HCT116 (cell line): Measurements from ENCODE around the gene FAM184A.

Experiments used
- CEBPB ChIP-seq: IDR thresholded peaks from 2 replicates; pipeline ENCODE4 v1.6.1; 2012; ENCODE audit warnings: low read depth
- EZH2 ChIP-seq: fragments of 200-600 bp; sonication (generic); IDR thresholded peaks from 2 replicates; pipeline ENCODE4 v1.6.1; 2017; ENCODE audit warnings: antibody characterized with exemption, mixed run types
- EZH2phosphoT487 ChIP-seq: fragments of 200-600 bp; IDR thresholded peaks from 2 replicates; pipeline ENCODE4 v1.6.1; 2018; ENCODE audit warnings: antibody characterized with exemption, borderline replicate concordance
- FOSL1 ChIP-seq: IDR thresholded peaks from 2 replicates; pipeline ENCODE4 v1.6.1; 2012; ENCODE audit warnings: low read depth
- JUND ChIP-seq: IDR thresholded peaks from 2 replicates; pipeline ENCODE4 v1.6.1; 2012
- POLR2A ChIP-seq: IDR thresholded peaks from 2 replicates; pipeline ENCODE4 v1.7.0; 2011; ENCODE audit warnings: borderline replicate concordance; ENCODE audit not compliant: insufficient read depth, insufficient read length; ENCODE audit errors: extremely low read depth
- POLR2AphosphoS5 ChIP-seq: IDR thresholded peaks from 2 replicates; pipeline ENCODE4 v1.6.1; 2011; ENCODE audit warnings: mild to moderate bottlenecking, low read depth, low read length, moderate library complexity
- SP1 ChIP-seq: IDR thresholded peaks from 2 replicates; pipeline ENCODE4 v1.6.1; 2012; ENCODE audit warnings: low read depth
- TCF7L2 ChIP-seq: IDR thresholded peaks from 2 replicates; pipeline ENCODE4 v1.7.0; 2011; ENCODE audit warnings: borderline replicate concordance, inconsistent platforms; ENCODE audit not compliant: insufficient read depth, insufficient read length; ENCODE audit errors: extremely low read depth
- TF ChIP-seq, protein P1 (sequence below): IDR thresholded peaks from 2 replicates; pipeline ENCODE4 v1.6.1; 2012; ENCODE audit warnings: low read depth
- TF ChIP-seq, protein P2 (sequence below), 3 experiments: fragments of 200-600 bp in 1 of 3; sonication (generic) in 1 of 3; IDR thresholded peaks in 2 of 3; conservative IDR thresholded peaks in 1 of 3; 2 replicates each; pipeline ENCODE4 v1.5.1; 2012 to 2017; ENCODE audit warnings: low read depth in 2 of 3, low read length in 2 of 3, antibody characterized with exemption in 1 of 3, borderline replicate concordance in 1 of 3, control low read depth in 1 of 3, mild to moderate bottlenecking in 1 of 3, mixed read lengths in 1 of 3, mixed run types in 1 of 3, moderate library complexity in 1 of 3; ENCODE audit not compliant: insufficient read depth in 1 of 3
- TF ChIP-seq, protein P3 (sequence below): IDR thresholded peaks from 2 replicates; pipeline ENCODE4 v1.6.1; 2012

GRCh38 chr6:119040636-119041035, 37.8 kb downstream of the FAM184A start:
- TF ChIP-seq, protein P1, sequence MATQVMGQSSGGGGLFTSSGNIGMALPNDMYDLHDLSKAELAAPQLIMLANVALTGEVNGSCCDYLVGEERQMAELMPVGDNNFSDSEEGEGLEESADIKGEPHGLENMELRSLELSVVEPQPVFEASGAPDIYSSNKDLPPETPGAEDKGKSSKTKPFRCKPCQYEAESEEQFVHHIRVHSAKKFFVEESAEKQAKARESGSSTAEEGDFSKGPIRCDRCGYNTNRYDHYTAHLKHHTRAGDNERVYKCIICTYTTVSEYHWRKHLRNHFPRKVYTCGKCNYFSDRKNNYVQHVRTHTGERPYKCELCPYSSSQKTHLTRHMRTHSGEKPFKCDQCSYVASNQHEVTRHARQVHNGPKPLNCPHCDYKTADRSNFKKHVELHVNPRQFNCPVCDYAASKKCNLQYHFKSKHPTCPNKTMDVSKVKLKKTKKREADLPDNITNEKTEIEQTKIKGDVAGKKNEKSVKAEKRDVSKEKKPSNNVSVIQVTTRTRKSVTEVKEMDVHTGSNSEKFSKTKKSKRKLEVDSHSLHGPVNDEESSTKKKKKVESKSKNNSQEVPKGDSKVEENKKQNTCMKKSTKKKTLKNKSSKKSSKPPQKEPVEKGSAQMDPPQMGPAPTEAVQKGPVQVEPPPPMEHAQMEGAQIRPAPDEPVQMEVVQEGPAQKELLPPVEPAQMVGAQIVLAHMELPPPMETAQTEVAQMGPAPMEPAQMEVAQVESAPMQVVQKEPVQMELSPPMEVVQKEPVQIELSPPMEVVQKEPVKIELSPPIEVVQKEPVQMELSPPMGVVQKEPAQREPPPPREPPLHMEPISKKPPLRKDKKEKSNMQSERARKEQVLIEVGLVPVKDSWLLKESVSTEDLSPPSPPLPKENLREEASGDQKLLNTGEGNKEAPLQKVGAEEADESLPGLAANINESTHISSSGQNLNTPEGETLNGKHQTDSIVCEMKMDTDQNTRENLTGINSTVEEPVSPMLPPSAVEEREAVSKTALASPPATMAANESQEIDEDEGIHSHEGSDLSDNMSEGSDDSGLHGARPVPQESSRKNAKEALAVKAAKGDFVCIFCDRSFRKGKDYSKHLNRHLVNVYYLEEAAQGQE, result no peak
- TF ChIP-seq, protein P2, sequence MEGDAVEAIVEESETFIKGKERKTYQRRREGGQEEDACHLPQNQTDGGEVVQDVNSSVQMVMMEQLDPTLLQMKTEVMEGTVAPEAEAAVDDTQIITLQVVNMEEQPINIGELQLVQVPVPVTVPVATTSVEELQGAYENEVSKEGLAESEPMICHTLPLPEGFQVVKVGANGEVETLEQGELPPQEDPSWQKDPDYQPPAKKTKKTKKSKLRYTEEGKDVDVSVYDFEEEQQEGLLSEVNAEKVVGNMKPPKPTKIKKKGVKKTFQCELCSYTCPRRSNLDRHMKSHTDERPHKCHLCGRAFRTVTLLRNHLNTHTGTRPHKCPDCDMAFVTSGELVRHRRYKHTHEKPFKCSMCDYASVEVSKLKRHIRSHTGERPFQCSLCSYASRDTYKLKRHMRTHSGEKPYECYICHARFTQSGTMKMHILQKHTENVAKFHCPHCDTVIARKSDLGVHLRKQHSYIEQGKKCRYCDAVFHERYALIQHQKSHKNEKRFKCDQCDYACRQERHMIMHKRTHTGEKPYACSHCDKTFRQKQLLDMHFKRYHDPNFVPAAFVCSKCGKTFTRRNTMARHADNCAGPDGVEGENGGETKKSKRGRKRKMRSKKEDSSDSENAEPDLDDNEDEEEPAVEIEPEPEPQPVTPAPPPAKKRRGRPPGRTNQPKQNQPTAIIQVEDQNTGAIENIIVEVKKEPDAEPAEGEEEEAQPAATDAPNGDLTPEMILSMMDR (IDR thresholded peaks at IDR 0.05 in 2 of 3, conservative IDR thresholded peaks at IDR 0.05 in 1 of 3; ENCODE audit: borderline replicate concordance in 1 of 3, insufficient read depth in 1 of 3, low read depth in 2 of 3, low read length in 2 of 3), result no peak
- no peak for TF ChIP-seq POLR2AphosphoS5
- TF ChIP-seq EZH2phosphoT487, result no peak
- TF ChIP-seq POLR2A, result no peak
- no peak for TF ChIP-seq TCF7L2
- TF ChIP-seq, protein P3, sequence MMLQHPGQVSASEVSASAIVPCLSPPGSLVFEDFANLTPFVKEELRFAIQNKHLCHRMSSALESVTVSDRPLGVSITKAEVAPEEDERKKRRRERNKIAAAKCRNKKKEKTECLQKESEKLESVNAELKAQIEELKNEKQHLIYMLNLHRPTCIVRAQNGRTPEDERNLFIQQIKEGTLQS, result no peak
- no peak for TF ChIP-seq FOSL1
- TF ChIP-seq EZH2, result no peak
- TF ChIP-seq JUND, result no peak
- TF ChIP-seq SP1, result no peak
- no peak for TF ChIP-seq CEBPB
